Left lung (tissue), 10 donors: ENCODE results near the gene PAK1. TPM values are rescaled to one million over a fixed set of nuclear protein-coding genes. Genes with fewer than 3 reads are reported as not detected.

Experiments
- ATAC-seq: fragments of 200-7000 bp; cut with Tn5 transposase; one replicate; pipeline ENCODE4 v1.9.1; 2020; ENCODE audit warnings: moderate library complexity
- DNase-seq, 4 donors: peaks; one replicate each; pipeline ENCODE4 v3.0.0-alpha.2; 2013 to 2020
- H3K27ac ChIP-seq, 2 donors: fragments of 200-600 bp; sonication (generic) in 1 of 2; one replicate each; pipeline versions ENCODE4 v1.5.0 to v1.8.0; 2020 to 2021
- H3K27me3 ChIP-seq, 2 donors: fragments of 200-600 bp; sonication (generic) in 1 of 2; one replicate each; pipeline versions ENCODE4 v1.5.0 to v1.8.0; 2020 to 2021
- H3K36me3 ChIP-seq, 2 donors: fragments of 200-600 bp; sonication (generic) in 1 of 2; one replicate each; pipeline versions ENCODE4 v1.5.0 to v1.8.0; 2020 to 2021
- H3K4me1 ChIP-seq, 2 donors: fragments of 200-600 bp; one replicate each; pipeline ENCODE4 v1.8.0; 2021
- H3K4me3 ChIP-seq, 2 donors: fragments of 200-600 bp; sonication (generic) in 1 of 2; one replicate each; pipeline versions ENCODE4 v1.5.0 to v1.8.0; 2020 to 2021; ENCODE audit warnings: mild to moderate bottlenecking in 1 of 2
- H3K9me3 ChIP-seq, 2 donors: fragments of 200-600 bp; sonication (generic) in 1 of 2; one replicate each; pipeline versions ENCODE4 v1.5.0 to v1.8.0; 2020 to 2021
- intact Hi-C, 2 donors: fragments of 100-400 bp; cut with DNase I; formaldehyde crosslinking; loops; one replicate each; pipeline versions ENCODE4 v1.11.2 to v1.14.2; 2022
- polyA plus RNA-seq, 6 donors: library from polyadenylated mRNA; unstranded; fragments of 120-200 nt; gene quantifications; one replicate each; pipeline ENCODE4 v1.2.1, GENCODE V29; 2013; ENCODE audit not compliant: insufficient read length in 6 of 6
- total RNA-seq, 2 donors: library from RNA; stranded (reverse); fragmentation: NEBNext Ultra II Directional; extraction: Animal tissue kit (Norgen Biotek cat#: 25700); gene quantifications; one replicate each; pipeline ENCODE4 v1.2.1, GENCODE V29; 2021
- TF ChIP-seq, protein P1 (sequence below), 2 donors: fragments of 200-600 bp; sonication (generic) in 1 of 2; IDR thresholded peaks; one replicate each; pipeline versions ENCODE4 v1.5.0 to v1.8.0; 2021; ENCODE audit warnings: antibody characterized with exemption in 2 of 2
- donor health status: DM: no; HTN: yes; CAD: no.
- donor health status: DM: no; HTN: no; CAD: no.

PAK1 gene
- total and polyA plus RNA-seq, 8 donors: 32.4 to 61.4 (median 51.4) TPM

DNA sequence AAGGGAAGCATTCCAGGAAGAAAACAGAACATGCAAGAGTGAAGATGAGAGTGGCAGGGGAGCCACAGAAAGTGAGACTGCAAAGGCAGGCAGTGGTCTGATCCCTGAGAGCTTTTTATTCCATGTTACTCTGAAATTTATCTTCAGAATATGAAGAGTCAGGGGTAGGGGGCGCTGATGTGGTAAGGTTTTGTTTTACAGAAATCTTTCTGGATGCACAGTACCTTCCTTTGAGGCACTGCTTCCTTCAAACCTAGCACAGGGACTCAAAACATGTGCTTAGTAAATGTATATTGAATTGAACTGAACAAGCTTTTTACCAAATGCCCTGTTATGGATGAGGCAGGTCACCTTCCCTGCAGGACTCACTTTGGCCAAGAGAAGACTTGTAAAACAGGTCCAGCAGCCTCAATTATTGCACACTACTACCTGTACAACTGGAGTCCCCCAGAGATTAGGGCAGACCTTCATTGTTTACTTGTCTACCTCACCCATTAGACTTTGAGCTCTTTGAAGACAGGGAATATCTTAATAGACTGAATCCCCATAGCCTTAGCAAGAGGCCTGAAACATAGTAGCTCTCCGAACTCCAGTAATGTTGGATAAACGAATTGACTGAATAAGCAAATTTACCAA is 2.2 kb downstream of the PAK1 start:
- DNase-seq: peak in 1 of 4 donors; percentile 61
- no peak for ATAC-seq
- Histone ChIP-seq H3K4me3 (no peak overlapping the region), H3K9me3 (no peaks in the 10 kb centered on the region), H3K4me1 (peaks cover 0 to 17% of the 10 kb centered on the region in 2 donors), H3K27ac (no peak overlapping the region), H3K36me3 (no peaks in the 10 kb centered on the region), H3K27me3 (peaks cover 0 to 27% of the 10 kb centered on the region in 2 donors)
- TF ChIP-seq, protein P1, sequence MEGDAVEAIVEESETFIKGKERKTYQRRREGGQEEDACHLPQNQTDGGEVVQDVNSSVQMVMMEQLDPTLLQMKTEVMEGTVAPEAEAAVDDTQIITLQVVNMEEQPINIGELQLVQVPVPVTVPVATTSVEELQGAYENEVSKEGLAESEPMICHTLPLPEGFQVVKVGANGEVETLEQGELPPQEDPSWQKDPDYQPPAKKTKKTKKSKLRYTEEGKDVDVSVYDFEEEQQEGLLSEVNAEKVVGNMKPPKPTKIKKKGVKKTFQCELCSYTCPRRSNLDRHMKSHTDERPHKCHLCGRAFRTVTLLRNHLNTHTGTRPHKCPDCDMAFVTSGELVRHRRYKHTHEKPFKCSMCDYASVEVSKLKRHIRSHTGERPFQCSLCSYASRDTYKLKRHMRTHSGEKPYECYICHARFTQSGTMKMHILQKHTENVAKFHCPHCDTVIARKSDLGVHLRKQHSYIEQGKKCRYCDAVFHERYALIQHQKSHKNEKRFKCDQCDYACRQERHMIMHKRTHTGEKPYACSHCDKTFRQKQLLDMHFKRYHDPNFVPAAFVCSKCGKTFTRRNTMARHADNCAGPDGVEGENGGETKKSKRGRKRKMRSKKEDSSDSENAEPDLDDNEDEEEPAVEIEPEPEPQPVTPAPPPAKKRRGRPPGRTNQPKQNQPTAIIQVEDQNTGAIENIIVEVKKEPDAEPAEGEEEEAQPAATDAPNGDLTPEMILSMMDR (IDR thresholded peaks at IDR 0.05): no peak
- intact Hi-C loops: no loop called here

DNA sequence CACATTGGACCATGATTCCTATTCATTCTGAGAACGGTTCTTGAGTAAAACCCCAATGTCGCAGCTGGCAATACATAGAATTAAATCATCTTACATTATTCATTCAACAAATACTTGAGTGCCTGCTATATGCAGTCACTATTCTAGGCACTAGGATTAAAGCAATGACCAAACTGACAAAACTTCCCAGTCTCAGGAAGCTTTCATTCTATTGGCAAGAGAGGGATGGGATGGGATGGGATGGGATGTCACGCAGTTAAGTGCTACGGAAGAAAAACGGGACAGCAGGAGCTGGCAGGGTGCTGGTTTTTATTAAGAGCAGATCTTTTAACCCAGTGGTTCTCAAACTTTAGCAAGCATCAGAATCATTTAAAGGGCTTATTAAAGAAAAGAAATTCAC is 2.9 kb downstream of the PAK1 start:
- H3K4me3 ChIP-seq: no peak overlapping the region
- peaks cover 0 to 17% of the 10 kb centered on the region in 2 donors for H3K4me1 ChIP-seq
- TF ChIP-seq, protein P1 (IDR thresholded peaks at IDR 0.05): no peak
- ATAC-seq (no peak), DNase-seq (no peak)
- H3K36me3 ChIP-seq: no peaks in the 10 kb centered on the region
- peaks cover 0 to 27% of the 10 kb centered on the region in 2 donors for H3K27me3 ChIP-seq
- no peaks in the 10 kb centered on the region for H3K9me3 ChIP-seq
- intact Hi-C loops: no loop called here
- H3K27ac ChIP-seq: no peak overlapping the region

DNA sequence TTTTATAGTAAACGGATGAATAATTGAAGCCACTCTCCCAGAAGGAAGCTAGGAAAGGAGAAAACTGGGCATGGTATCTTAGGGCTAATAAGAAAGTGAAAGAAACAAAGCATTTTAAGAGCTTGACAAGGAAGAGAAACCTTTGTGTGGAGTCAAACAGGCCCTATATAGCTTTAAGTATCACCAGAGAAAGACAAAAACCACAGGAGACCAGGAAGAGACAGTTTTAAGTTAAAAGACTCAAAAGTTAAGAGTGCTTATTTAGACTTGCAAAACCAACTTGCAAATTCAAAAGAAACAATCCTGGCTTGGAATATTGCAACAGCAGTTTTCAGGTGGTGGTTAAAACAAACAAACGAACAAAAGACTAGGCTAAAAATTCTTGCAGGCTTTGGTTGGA is 3.4 kb downstream of the PAK1 start:
- Histone ChIP-seq H3K27ac (no peak overlapping the region), H3K9me3 (no peaks in the 10 kb centered on the region), H3K4me3 (no peak overlapping the region), H3K36me3 (no peaks in the 10 kb centered on the region), H3K27me3 (peaks cover 0 to 27% of the 10 kb centered on the region in 2 donors), H3K4me1 (peaks cover 0 to 17% of the 10 kb centered on the region in 2 donors)
- intact Hi-C loops: no loop called here
- ATAC-seq (no peak), DNase-seq (no peak)
- TF ChIP-seq, protein P1 (IDR thresholded peaks at IDR 0.05): no peak

DNA sequence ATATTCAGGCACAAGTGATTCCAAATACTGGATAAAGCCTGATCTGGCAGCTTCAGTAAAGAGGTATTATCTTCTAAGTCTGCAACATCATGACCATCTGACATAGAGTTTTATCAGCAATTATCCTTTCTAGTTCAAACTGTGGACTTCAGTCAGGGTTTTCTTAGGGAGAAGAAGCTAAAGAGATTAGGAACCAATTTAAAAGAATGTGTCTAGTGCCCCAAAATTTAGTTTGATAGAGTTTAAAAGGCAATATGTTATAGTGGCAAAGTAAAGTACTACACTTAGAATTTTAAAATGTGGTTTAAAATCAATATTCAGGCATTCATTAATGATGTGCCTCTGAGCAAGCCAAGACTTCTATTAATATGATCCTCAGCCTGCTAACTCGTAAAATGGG is 5.4 kb downstream of the PAK1 start:
- Histone ChIP-seq H3K27ac (no peak overlapping the region), H3K36me3 (no peaks in the 10 kb centered on the region), H3K4me3 (no peak overlapping the region), H3K27me3 (peaks cover 0 to 12% of the 10 kb centered on the region in 2 donors), H3K9me3 (no peaks in the 10 kb centered on the region), H3K4me1 (peaks cover 0 to 12% of the 10 kb centered on the region in 2 donors)
- ATAC-seq (no peak), DNase-seq (no peak)
- TF ChIP-seq, protein P1 (IDR thresholded peaks at IDR 0.05): no peak
- intact Hi-C loops: no loop called here

DNA sequence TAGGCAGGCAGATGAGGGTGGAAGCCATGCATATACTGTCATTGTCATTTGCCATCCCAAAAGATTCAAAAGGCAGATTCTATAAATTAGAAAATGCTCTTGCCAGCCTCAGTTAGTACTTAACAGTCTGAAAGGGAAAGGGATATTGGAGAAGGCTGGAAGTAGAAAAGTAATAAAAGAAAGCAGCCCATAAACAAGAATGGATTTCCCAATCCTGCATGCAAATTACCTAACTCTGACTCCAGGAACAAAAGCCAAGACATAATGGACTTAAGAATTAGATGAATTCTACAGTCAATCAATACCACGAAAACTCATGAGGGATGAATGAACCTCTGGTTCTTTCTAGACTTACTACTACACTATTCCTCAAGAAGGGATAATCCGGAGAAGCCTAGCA is 5.9 kb downstream of the PAK1 start:
- Histone ChIP-seq H3K4me1 (peaks cover 0 to 9% of the 10 kb centered on the region in 2 donors), H3K36me3 (no peaks in the 10 kb centered on the region), H3K4me3 (no peak overlapping the region), H3K27ac (no peak overlapping the region), H3K27me3 (peaks cover 0 to 7% of the 10 kb centered on the region in 2 donors), H3K9me3 (no peaks in the 10 kb centered on the region)
- TF ChIP-seq, protein P1 (IDR thresholded peaks at IDR 0.05): no peak
- no peak for ATAC-seq
- DNase-seq: no peak
- intact Hi-C loops: no loop called here
